PC-3 (cell line): ENCODE data around the gene DLGAP1. TPM values are rescaled to one million over a fixed set of nuclear protein-coding genes. Genes with fewer than 3 reads are reported as not detected.
"Not testable (repeated sequence)": the region's sequence is repeated elsewhere in the genome, so short reads cannot be mapped to it uniquely, and the experiment has no call there.

Experiments
- ATAC-seq: fragments of 200-7000 bp; cut with Tn5 transposase; 2 replicates; pipeline ENCODE4 v1.9.1; 2020; ENCODE audit warnings: mild to moderate bottlenecking, moderate library complexity
- BruUV-seq: library from RNA; stranded (reverse); fragments of 400-500 nt; replicated peaks from 2 replicates; lab custom pipeline; 2021; lab: Mats Ljungman, UMichigan
- CTCF ChIA-PET: fragments of 300-600 bp; sonication (Branson Sonifier 250); formaldehyde crosslinking; loops from one replicate; lab custom pipeline; 2022; ENCODE audit warnings: antibody characterized with exemption; lab: Charles Lee
- POLR2A ChIA-PET: fragments of 300-600 bp; sonication (Branson Sonifier 250); formaldehyde crosslinking; loops from one replicate; lab custom pipeline; 2022; ENCODE audit warnings: antibody characterized with exemption; ENCODE audit not compliant: unreplicated experiment; lab: Charles Lee
- DNase-seq: peaks from one replicate; pipeline ENCODE4 v3.0.0-alpha.2; 2015
- H2AFZ ChIP-seq: fragments of 300-600 bp; sonication (generic); 2 replicates; pipeline ENCODE4 v1.6.0; 2016; ENCODE audit warnings: antibody characterized with exemption, low read length
- H3F3A ChIP-seq: fragments of 300-600 bp; sonication (generic); one replicate; pipeline ENCODE4 v1.6.0; 2017; ENCODE audit warnings: antibody characterized with exemption, low read length, control low read depth, mild to moderate bottlenecking; ENCODE audit not compliant: unreplicated experiment
- H3K27ac ChIP-seq: fragments of 300-600 bp; sonication (generic); 2 replicates; pipeline ENCODE4 v1.5.1; 2016; ENCODE audit warnings: mild to moderate bottlenecking, low read length
- H3K27me3 ChIP-seq: fragments of 300-600 bp; sonication (generic); 2 replicates; pipeline ENCODE4 v1.6.1; 2016; ENCODE audit warnings: low read length, mixed read lengths
- H3K36me3 ChIP-seq: fragments of 300-600 bp; sonication (generic); 2 replicates; pipeline ENCODE4 v1.6.1; 2016; ENCODE audit warnings: low read depth, mixed run types, low read length, mixed read lengths
- H3K4me1 ChIP-seq: fragments of 300-600 bp; sonication (generic); 2 replicates; pipeline ENCODE4 v1.5.1; 2016; ENCODE audit warnings: low read length; ENCODE audit not compliant: insufficient read depth
- H3K4me2 ChIP-seq: fragments of 300-600 bp; sonication (generic); 2 replicates; pipeline ENCODE4 v1.6.0; 2016; ENCODE audit warnings: low read length
- H3K4me3 ChIP-seq: fragments of 300-600 bp; sonication (generic); 2 replicates; pipeline ENCODE4 v1.5.1; 2016; ENCODE audit warnings: mild to moderate bottlenecking, low read length, mixed read lengths
- H3K79me2 ChIP-seq: fragments of 300-600 bp; sonication (generic); 2 replicates; pipeline ENCODE4 v1.6.1; 2017; ENCODE audit warnings: low read length, mixed read lengths
- H3K9ac ChIP-seq: fragments of 300-600 bp; sonication (generic); 2 replicates; pipeline ENCODE4 v1.6.0; 2016; ENCODE audit warnings: mild to moderate bottlenecking, low read length
- H3K9me2 ChIP-seq: fragments of 300-600 bp; sonication (generic); replicated peaks from 2 replicates; pipeline ENCODE4 v1.6.1; 2016; ENCODE audit warnings: mixed run types, low read length, mixed read lengths
- H3K9me3 ChIP-seq: fragments of 300-600 bp; sonication (generic); 2 replicates; pipeline ENCODE4 v1.6.1; 2016; ENCODE audit warnings: low read length, mixed read lengths
- H4K20me1 ChIP-seq: fragments of 300-600 bp; sonication (generic); 2 replicates; pipeline ENCODE4 v1.6.1; 2016; ENCODE audit warnings: low read length, mixed read lengths
- EZH2 ChIP-seq: fragments of 300-600 bp; sonication (generic); IDR thresholded peaks from one replicate; pipeline ENCODE4 v1.6.1; 2017; ENCODE audit warnings: antibody characterized with exemption, mild to moderate bottlenecking, low read length; ENCODE audit not compliant: unreplicated experiment
- EZH2phosphoT487 ChIP-seq: fragments of 300-600 bp; sonication (generic); IDR thresholded peaks from 2 replicates; pipeline ENCODE4 v1.6.1; 2018; ENCODE audit warnings: mild to moderate bottlenecking, antibody characterized with exemption, low read length, borderline replicate concordance
- intact Hi-C: fragments of 100-400 bp; cut with micrococcal nuclease; formaldehyde crosslinking; loops from 2 replicates; pipeline ENCODE4 v1.9.0; 2023
- total RNA-seq: library from RNA; depleted of rRNA; stranded (reverse); fragments of >200 nt; gene quantifications from 2 replicates; pipeline ENCODE4 v1.2.3, GENCODE V29; 2014
- TF ChIP-seq, protein P1 (sequence below): fragments of 300-600 bp; sonication (generic); conservative IDR thresholded peaks from 2 replicates; pipeline ENCODE4 v1.5.1; 2017; ENCODE audit warnings: antibody characterized with exemption, low read depth, mild to moderate bottlenecking, low read length

The DLGAP1 gene
- total RNA-seq, 1 experiment from 2014 or later = not detected

DNA sequence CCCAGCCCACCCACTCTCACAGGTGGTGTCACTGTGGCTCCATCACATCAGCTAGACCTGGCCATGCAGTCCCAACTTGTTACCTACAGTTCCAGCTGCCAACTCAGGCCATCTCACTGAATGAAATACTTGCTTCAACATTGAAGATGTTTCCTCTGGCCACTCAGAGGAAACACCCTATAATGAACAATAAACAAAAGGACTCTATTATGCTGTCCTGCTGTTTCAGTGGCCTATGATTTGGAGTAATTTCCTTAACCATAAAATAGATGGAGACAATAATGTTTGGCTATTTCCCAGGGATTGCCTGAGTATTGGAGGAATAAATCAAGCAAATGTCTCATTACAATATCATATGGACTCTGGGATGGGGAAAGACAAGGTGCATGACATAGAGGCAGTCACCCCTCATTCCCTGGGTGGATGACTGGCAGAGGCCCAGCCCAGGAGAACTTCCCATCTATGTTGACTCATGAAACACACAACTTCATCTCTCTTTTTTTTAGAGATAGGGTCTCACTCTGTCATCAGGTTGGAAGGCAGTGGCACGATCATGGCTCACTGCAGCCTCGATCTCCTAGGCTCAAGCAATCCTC lies 870.7 kb downstream of the DLGAP1 start:
- no peaks in the 10 kb centered on the region for H3F3A ChIP-seq
- H3K9ac ChIP-seq = no peak overlapping the region
- no peaks in the 10 kb centered on the region for H3K79me2 ChIP-seq
- H3K9me2 ChIP-seq = no peaks in the 10 kb centered on the region
- TF ChIP-seq EZH2 = no peak
- no peak for TF ChIP-seq EZH2phosphoT487
- ChIA-PET CTCF (interaction anchor here (1.3 to 2.3 kb wide), 3 partner anchors 10 to 130 kb away, joined by 4 to 15 read pairs (median 11); no protein-coding TSS in a partner anchor), POLR2A (interaction anchor here (0.5 to 0.6 kb wide), 2 partner anchors 21 to 130 kb away, joined by 3 to 5 read pairs; no protein-coding TSS in a partner anchor)
- intact Hi-C loops = no loop called here
- peaks cover 28% of the 10 kb centered on the region for H3K4me1 ChIP-seq
- no peak overlapping the region for H3K4me2 ChIP-seq
- no peaks in the 10 kb centered on the region for H3K36me3 ChIP-seq
- H3K27me3 ChIP-seq = no peaks in the 10 kb centered on the region
- no TSS peak for BruUV-seq
- H4K20me1 ChIP-seq = no peaks in the 10 kb centered on the region
- no peak overlapping the region for H2AFZ ChIP-seq
- H3K9me3 ChIP-seq = no peaks in the 10 kb centered on the region
- no peak overlapping the region for H3K4me3 ChIP-seq
- peak; percentile 3 for DNase-seq
- ATAC-seq = no peak
- H3K27ac ChIP-seq = no peak overlapping the region

DNA sequence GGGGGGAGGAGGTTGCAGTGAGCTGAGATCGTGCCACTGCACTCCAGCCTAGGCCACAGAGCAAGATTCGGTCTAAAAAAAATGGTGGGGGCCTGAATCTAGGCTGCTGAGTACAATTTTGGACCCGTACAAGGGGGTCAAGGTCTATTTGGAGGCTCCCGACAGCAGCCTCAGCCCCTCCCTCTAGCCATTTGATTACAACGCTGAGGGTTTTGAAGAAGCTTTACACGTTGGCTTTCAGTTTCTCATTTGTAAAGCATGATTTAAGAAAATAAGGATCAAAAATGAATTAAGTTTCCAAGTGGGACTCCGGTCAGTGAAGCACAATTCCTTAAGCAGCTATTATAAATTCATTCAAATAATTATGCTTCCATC lies 871.2 kb downstream of the DLGAP1 start:
- Histone ChIP-seq H3K36me3 (no peaks in the 10 kb centered on the region), H2AFZ (no peak overlapping the region), H3K27ac (peak overlapping the region; percentile 76), H3K4me2 (no peak overlapping the region), H3F3A (no peaks in the 10 kb centered on the region), H3K27me3 (no peaks in the 10 kb centered on the region), H3K9me3 (no peaks in the 10 kb centered on the region), H3K4me1 (peaks cover 28% of the 10 kb centered on the region), H3K9me2 (no peaks in the 10 kb centered on the region), H3K4me3 (no peak overlapping the region), H3K9ac (no peak overlapping the region), H3K79me2 (no peaks in the 10 kb centered on the region), H4K20me1 (no peaks in the 10 kb centered on the region)
- no peak for ATAC-seq
- CTCF ChIA-PET = no interaction called here
- BruUV-seq = no TSS peak
- TF ChIP-seq EZH2 (no peak), EZH2phosphoT487 (no peak)
- TF ChIP-seq, protein P1, sequence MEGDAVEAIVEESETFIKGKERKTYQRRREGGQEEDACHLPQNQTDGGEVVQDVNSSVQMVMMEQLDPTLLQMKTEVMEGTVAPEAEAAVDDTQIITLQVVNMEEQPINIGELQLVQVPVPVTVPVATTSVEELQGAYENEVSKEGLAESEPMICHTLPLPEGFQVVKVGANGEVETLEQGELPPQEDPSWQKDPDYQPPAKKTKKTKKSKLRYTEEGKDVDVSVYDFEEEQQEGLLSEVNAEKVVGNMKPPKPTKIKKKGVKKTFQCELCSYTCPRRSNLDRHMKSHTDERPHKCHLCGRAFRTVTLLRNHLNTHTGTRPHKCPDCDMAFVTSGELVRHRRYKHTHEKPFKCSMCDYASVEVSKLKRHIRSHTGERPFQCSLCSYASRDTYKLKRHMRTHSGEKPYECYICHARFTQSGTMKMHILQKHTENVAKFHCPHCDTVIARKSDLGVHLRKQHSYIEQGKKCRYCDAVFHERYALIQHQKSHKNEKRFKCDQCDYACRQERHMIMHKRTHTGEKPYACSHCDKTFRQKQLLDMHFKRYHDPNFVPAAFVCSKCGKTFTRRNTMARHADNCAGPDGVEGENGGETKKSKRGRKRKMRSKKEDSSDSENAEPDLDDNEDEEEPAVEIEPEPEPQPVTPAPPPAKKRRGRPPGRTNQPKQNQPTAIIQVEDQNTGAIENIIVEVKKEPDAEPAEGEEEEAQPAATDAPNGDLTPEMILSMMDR = no peak
- POLR2A ChIA-PET = interaction anchor here (0.6 kb wide), 1 partner anchor 129 kb away, joined by 3 read pairs; no protein-coding TSS in a partner anchor
- no peak for DNase-seq
- intact Hi-C loops = no loop called here

DNA sequence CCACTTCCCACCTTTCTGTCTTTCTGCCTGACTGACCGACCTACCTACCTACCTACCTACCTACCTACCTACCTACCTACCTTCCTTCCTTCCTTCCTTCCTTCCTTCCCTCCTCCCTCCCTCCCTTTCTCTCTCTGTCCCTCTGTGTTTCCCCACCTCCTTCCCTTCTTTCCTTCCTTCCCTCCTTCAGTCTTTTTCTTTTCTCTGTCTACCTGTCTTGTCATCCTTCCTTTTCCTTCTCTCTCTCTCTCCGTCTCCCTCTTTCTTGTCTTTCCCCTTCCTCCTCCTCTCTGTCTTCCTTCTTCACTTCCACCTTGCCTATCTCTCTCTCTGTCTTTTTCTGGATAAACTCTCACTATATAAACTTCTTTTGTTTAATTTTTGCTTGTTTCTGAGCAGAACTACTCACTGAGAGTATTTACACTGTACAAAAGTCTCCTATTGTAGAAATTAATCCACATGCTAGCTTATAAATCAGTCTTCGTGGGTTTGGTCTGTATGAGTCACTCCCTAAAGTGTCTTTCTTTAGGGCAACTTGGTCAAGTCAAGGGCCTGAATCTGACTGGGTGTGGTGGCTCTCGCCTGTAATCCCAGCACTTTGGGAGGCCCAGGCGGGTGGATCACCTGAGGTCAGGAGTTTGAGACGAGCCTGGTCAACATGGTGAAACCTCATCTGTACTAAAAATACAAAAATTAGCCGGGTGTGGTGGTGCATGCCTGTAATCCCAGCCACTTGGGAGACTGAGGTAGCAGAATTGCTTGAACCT lies 871.8 kb downstream of the DLGAP1 start:
- peak overlapping the region; percentile 53; the same call in 1 of the 2 replicates for H2AFZ ChIP-seq
- POLR2A ChIA-PET = interaction anchor here (0.6 kb wide), 3 partner anchors 19 to 129 kb away, joined by 3 to 8 read pairs (median 5); no protein-coding TSS in a partner anchor
- H3K4me2 ChIP-seq = peak overlapping the region; percentile 44
- H3K9me3 ChIP-seq, H3K4me3 ChIP-seq, H3K36me3 ChIP-seq, H3K9me2 ChIP-seq, H3K79me2 ChIP-seq, intact Hi-C loops, H3F3A ChIP-seq, H4K20me1 ChIP-seq, H3K27me3 ChIP-seq, BruUV-seq, CTCF ChIA-PET: not testable (repeated sequence)
- peak overlapping the region; percentile 76 for H3K27ac ChIP-seq
- peak; percentile 64 for DNase-seq
- peak; percentile 81 for ATAC-seq
- H3K4me1 ChIP-seq = peaks cover 28% of the 10 kb centered on the region
- H3K9ac ChIP-seq = peak overlapping the region; percentile 34
